GM06990 (cell line): ENCODE data around the gene HES4.
"Not testable (repeated sequence)": the region's sequence is repeated elsewhere in the genome, so short reads cannot be mapped to it uniquely, and the experiment has no call there.

Experiments used
- DNase-seq: peaks from one replicate; pipeline ENCODE4 v3.0.0-alpha.2; 2011; ENCODE audit not compliant: insufficient read length; ENCODE audit errors: extremely low read depth
- H3K27me3 ChIP-seq: replicated peaks from 2 replicates; pipeline ENCODE4 v1.6.0; 2011; ENCODE audit warnings: low read length; ENCODE audit not compliant: control insufficient read depth, insufficient read depth
- H3K36me3 ChIP-seq: 2 replicates; pipeline ENCODE4 v1.5.1; 2011; ENCODE audit warnings: low read length; ENCODE audit not compliant: control insufficient read depth, insufficient read depth
- H3K4me3 ChIP-seq: replicated peaks from 2 replicates; pipeline ENCODE4 v1.5.1; 2011; ENCODE audit warnings: low read depth, mild to moderate bottlenecking, control low read depth, low read length
- CTCF ChIP-seq: IDR thresholded peaks from 2 replicates; pipeline ENCODE4 v1.5.1; 2011; ENCODE audit warnings: low read length, control low read depth, mild to moderate bottlenecking, inconsistent platforms; ENCODE audit not compliant: insufficient read depth, poor library complexity, severe bottlenecking

Gene HES4

DNA sequence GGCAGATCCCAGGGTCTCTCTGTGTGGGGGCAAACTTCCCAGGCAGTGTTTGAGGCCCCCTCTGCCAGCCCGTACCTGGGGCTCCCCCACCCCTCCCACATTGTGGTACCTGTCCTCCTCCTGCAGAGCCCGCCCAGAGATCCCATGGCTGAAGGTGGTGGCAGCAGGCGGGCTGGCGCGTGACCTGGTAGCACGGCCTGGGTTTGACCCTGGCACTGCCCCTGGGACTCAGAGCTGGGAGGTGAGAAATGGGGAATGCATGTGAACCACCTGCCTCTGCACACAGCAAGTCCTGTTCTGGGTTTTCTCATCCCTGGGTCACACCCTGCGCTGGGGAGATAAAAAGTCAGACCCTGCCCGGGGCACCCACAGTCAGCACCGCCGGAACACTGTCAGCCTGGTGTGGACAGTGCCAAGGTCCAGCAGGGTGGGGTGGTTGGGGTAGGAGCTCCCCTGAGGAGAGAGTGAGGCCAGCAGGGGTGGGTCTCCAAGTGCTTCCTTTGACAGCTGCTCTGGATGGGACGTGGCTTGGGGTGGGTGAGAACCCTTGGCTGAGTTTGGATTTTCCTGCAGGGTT, 31.9 kb upstream of the HES4 start:
- Histone ChIP-seq H3K36me3 (no peaks in the 10 kb centered on the region; the same call in 1 of the 2 replicates), H3K4me3 (no peak overlapping the region), H3K27me3 (no peaks in the 10 kb centered on the region)
- no peak for TF ChIP-seq CTCF
- no peak for DNase-seq

DNA sequence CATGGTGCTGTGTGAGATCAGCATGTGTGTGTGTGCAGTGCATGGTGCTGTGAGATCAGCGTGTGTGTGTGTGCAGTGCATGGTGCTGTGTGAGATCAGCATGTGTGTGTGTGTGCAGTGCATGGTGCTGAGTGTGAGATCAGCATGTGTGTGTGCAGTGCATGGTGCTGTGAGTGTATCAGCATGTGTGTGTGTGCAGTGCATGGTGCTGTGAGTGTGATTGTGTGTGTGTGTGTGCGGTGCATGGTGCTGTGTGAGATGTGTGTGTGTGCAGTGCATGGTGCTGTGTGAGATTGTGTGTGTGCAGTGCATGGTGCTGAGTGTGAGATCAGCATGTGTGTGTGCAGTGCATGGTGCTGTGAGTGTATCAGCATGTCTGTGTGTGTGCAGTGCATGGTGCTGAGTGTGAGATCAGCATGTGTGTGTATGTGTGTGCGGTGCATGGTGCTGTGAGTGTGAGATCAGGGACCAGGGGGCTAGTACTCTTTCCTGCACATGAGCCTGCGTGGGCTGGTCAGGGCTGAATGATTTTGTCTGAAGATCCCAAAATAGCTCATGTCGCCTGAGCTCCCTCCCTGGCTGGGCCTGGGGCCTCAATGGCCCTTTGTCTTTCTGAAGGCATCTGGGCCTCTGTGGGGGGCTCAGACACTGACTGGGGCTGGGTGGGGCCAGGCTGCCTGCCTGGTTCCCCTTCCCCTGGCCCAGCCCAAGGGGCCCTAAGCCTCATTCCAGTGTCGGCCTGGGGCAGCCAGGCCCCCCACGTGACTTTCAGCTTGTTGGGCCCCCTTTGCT, 31.2 kb upstream of the HES4 start:
- not testable (repeated sequence) for H3K27me3 ChIP-seq

DNA sequence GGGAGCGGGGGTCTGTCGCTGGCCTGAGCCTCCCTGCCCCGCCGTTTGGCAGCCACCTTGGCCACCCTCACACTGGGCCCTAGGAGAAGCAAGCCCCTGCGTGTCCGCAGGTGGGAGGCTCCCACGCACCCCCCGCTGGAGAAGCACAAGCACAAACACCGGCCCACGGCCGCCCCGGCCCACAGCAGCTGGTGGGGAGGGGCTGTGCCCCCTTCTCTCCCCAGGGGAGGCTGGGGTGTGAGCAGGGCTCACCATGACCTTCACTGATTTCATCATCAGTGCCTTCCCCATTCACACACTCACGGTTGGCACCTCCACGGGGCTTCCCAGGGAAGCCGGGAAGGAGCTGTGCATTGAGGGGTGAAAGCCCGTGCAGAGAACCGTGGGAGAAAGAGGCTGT, 27.9 kb upstream of the HES4 start:
- no peak for DNase-seq
- no peak for TF ChIP-seq CTCF
- Histone ChIP-seq H3K36me3 (no peaks in the 10 kb centered on the region; the same call in 1 of the 2 replicates), H3K27me3 (no peaks in the 10 kb centered on the region), H3K4me3 (no peak overlapping the region)

More for the DNA sequence above, 31.2 kb upstream of the HES4 start:
- not testable (repeated sequence) for DNase-seq, H3K4me3 ChIP-seq, H3K36me3 ChIP-seq

DNA sequence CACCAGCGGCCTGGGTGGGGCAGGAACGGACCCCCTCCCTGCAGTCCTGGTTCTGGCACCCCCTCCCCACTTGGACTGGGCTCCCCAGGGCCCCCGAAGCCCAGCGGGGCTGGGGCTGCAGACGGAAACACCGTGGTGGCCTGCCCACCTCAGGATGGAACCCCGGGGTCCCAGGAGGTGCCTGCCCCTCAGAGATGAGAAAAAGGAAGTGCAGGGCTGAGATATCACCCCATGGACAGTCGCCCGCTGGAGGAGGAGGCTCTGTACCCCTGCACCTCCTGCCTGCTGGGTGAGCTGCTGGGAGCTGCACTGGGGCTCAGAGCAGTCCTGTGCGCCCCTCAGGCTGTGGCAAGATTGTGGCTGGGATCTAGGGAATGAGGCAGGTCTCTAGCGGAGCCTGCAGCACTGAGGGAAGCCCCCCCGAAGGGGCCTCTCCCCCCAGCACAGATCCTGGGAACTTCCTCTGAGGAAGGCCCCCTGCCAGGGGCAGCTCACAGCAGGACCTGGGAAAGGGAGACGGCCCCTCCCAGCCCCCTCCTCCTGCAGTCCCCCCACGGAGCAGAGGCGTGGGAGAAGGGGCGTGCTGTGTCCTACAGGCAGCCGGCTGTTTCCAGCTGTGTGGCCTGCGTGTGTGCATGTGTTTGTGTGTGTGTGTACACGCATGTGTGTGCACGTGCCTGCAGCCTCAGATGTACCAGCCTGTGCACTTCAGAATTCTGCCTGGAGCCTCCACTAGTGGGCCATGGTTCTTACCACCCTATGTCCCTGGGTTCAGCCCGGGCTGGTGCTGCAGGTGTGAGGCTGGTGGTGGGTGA, 26.9 kb upstream of the HES4 start:
- TF ChIP-seq CTCF, result no peak
- no peak overlapping the region for H3K4me3 ChIP-seq
- no peaks in the 10 kb centered on the region; the same call in 1 of the 2 replicates for H3K36me3 ChIP-seq

DNA sequence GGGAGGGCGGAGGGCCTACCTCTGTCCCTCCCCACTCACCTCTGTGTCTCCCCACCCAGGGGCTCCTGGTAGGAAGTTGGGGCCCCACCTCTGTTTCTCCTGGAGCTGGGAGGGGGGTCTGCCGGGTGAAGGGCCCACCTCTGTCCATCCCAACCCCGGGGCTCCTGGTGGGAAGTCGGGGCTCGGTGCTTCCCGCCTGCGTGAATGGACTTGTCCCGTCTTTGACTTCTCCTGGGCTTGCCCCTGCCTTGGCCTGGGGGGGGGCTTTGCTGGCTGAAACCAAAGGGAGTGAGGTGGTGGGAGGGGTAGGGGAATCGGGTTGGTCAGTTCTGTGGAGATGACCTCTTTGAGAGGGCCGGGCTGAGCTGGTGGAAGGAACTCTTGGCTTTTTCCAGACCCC, 25.8 kb upstream of the HES4 start:
- Histone ChIP-seq H3K4me3 (no peak overlapping the region), H3K27me3 (no peaks in the 10 kb centered on the region), H3K36me3 (no peaks in the 10 kb centered on the region; the same call in 1 of the 2 replicates)
- TF ChIP-seq CTCF, result no peak
- no peak for DNase-seq

More for the DNA sequence above, 26.9 kb upstream of the HES4 start:
- H3K27me3 ChIP-seq, result no peaks in the 10 kb centered on the region
- no peak for DNase-seq
